Measurements from ENCODE around the gene LCNL1.

- TF ChIP-seq, protein P1, sequence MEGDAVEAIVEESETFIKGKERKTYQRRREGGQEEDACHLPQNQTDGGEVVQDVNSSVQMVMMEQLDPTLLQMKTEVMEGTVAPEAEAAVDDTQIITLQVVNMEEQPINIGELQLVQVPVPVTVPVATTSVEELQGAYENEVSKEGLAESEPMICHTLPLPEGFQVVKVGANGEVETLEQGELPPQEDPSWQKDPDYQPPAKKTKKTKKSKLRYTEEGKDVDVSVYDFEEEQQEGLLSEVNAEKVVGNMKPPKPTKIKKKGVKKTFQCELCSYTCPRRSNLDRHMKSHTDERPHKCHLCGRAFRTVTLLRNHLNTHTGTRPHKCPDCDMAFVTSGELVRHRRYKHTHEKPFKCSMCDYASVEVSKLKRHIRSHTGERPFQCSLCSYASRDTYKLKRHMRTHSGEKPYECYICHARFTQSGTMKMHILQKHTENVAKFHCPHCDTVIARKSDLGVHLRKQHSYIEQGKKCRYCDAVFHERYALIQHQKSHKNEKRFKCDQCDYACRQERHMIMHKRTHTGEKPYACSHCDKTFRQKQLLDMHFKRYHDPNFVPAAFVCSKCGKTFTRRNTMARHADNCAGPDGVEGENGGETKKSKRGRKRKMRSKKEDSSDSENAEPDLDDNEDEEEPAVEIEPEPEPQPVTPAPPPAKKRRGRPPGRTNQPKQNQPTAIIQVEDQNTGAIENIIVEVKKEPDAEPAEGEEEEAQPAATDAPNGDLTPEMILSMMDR (IDR thresholded peaks at IDR 0.05 in 2 of 3, conservative IDR thresholded peaks at IDR 0.05 in 1 of 3; ENCODE audit: control insufficient read depth in 2 of 3, extremely low read depth in 1 of 3, insufficient read depth in 1 of 3, low read depth in 3 of 3, low read length in 3 of 3), result no peak
- TF ChIP-seq RFX5 (IDR thresholded peaks at IDR 0.05; ENCODE audit: low read depth, low read length) (no peak), SP1 (IDR thresholded peaks at IDR 0.05; ENCODE audit: low read depth, low read length) (no peak), PRDM15 (CRISPR knock-in tag; IDR thresholded peaks at IDR 0.05) (no peak), POLR2A (IDR thresholded peaks at IDR 0.05; ENCODE audit: low read depth, low read length) (no peak), ZBTB11 (CRISPR knock-in tag; IDR thresholded peaks at IDR 0.05) (no peak), TAF1 (IDR thresholded peaks at IDR 0.05; ENCODE audit: borderline replicate concordance, low read depth, low read length) (no peak), POLR2AphosphoS2 (IDR thresholded peaks at IDR 0.05; ENCODE audit: low read depth, low read length) (no peak), TCF12 (IDR thresholded peaks at IDR 0.05; ENCODE audit: low read depth, low read length) (no peak), EZH2 (IDR thresholded peaks at IDR 0.05; ENCODE audit: borderline replicate concordance, control insufficient read depth, low read depth, low read length) (no peak), POLR2AphosphoS5 (IDR thresholded peaks at IDR 0.05; ENCODE audit: low read length) (no peak), ZNF274 (IDR thresholded peaks at IDR 0.05; ENCODE audit: insufficient read depth, insufficient read length) (no peak)
Measured at GRCh38 chr9:136946228-136947027, 36.4 kb upstream of the LCNL1 start.
